SK-N-MC (cell line): ENCODE results near the gene C12orf56.
"Not testable (repeated sequence)": the region's sequence is repeated elsewhere in the genome, so short reads cannot be mapped to it uniquely, and the experiment has no call there.

ENCODE experiments used
- DNase-seq: peaks from one replicate; pipeline ENCODE4 v3.0.0-alpha.2; 2011; ENCODE audit warnings: low read depth, low spot score
- H3K27ac ChIP-seq: fragments of 200-600 bp; sonication (generic); 2 replicates; pipeline ENCODE4 v1.5.1; 2016; ENCODE audit warnings: mixed run types
- H3K36me3 ChIP-seq: fragments of 200-600 bp; sonication (generic); 2 replicates; pipeline ENCODE4 v1.6.1; 2017; ENCODE audit warnings: antibody characterized with exemption, low read length, mixed read lengths; ENCODE audit not compliant: insufficient read depth
- H3K4me3 ChIP-seq: fragments of 200-600 bp; sonication (generic); 2 replicates; pipeline ENCODE4 v1.5.1; 2016
- H3K9ac ChIP-seq: fragments of 200-600 bp; sonication (generic); 2 replicates; pipeline ENCODE4 v1.8.0; 2017; ENCODE audit warnings: mixed run types, mixed read lengths; ENCODE audit not compliant: insufficient read length
- H3K9me3 ChIP-seq: fragments of 200-600 bp; sonication (generic); 2 replicates; pipeline ENCODE4 v1.6.1; 2017; ENCODE audit warnings: low read depth, mild to moderate bottlenecking, antibody characterized with exemption, low read length, moderate library complexity, mixed read lengths
- EZH2 ChIP-seq: fragments of 200-600 bp; sonication (generic); IDR thresholded peaks from one replicate; pipeline ENCODE4 v1.6.1; 2017; ENCODE audit warnings: antibody characterized with exemption
- FOXP2 ChIP-seq: optimal IDR thresholded peaks from 2 replicates; pipeline ENCODE3; 2011; ENCODE audit warnings: mild to moderate bottlenecking, moderate library complexity; ENCODE audit not compliant: insufficient read depth; ENCODE audit errors: extremely low read length, control extremely low read depth
- POLR2AphosphoS5 ChIP-seq: IDR thresholded peaks from 2 replicates; pipeline ENCODE4 v1.6.1; 2012; ENCODE audit warnings: mild to moderate bottlenecking, low read depth, low read length, borderline replicate concordance

Gene C12orf56

DNA sequence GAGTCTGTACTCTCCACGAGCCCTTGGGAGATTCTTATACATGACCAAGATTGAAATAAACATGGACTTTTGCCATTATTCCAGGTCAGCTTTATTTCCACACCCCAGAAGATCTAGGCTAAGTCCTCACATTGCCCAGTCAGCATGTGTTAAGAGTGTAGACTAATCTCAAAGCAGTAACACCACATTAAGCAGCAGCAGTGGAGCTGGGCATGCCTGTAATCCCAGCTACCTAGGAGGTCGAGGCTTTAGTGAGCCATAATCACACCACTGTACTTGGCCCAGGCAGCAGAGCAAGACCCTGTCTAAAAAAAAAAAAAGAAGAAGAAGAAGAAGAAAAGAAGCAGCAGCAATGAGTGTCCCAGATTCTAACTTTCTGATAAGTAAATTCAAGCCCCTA is 65.5 kb downstream of the C12orf56 start:
- Histone ChIP-seq H3K4me3 (no peak overlapping the region), H3K9me3 (no peaks in the 10 kb centered on the region), H3K27ac (no peak overlapping the region), H3K9ac (no peak overlapping the region), H3K36me3 (no peaks in the 10 kb centered on the region)
- DNase-seq: no peak
- TF ChIP-seq FOXP2 (no peak), EZH2 (no peak), POLR2AphosphoS5 (no peak)

DNA sequence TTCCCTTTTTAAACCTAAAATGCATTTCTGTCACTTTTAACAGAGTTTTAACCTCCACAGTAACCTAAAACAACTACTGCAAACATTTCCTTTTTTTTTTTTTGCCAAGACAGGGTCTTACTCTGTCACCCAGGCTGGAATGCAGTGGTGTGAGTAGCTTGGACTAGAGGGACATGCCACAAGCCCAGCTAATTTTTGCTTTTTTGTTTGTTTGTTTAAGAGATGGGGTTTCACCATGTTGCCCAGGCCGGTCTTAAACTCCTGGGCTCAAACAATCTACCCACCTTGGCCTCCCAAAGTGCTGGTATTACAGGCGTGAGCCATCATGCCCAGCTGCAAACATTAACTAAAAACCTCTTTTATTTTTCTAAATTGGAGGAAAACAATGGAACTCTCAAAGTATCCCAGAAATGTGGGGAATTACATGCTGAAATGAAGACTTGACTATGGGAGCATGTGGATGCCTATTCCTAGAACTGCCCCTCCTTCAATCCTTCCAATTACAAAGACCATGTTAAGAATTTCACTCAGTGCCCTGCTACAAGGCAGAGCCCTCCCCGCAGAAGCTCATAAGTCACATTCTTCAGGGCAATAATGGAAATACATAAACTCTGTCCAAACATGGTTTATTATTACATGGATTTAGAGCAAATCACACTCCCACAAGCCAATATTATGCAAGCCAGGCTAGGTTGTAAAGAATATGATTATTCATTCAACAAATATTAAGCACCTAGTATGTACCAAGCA is 66.9 kb downstream of the C12orf56 start:
- TF ChIP-seq FOXP2 (no peak), POLR2AphosphoS5 (no peak), EZH2 (no peak)
- Histone ChIP-seq H3K27ac (no peak overlapping the region), H3K36me3 (no peaks in the 10 kb centered on the region), H3K9me3 (no peaks in the 10 kb centered on the region), H3K9ac (no peak overlapping the region), H3K4me3 (no peak overlapping the region)
- no peak for DNase-seq

DNA sequence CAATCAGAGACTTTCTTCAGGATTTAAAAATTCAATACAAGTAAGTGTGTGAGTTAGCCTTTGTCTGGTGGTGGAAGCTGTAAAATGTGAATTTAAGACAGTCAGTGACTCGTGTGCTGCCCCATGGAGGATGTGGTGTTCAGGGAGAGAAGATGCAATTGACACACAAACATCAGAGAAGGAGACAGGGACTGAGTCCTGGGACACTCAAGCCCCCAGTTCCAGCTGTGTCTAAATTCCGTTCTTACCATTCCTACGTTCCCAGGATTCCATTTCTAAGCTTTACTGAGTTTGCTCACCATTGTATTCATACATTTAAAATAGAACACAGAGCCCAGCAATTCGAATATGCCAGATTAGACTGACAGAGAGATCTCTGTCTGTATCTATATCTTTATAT is 67.6 kb downstream of the C12orf56 start:
- DNase-seq: no peak
- no peak overlapping the region for H3K4me3 ChIP-seq
- TF ChIP-seq EZH2 (no peak), POLR2AphosphoS5 (no peak), FOXP2 (no peak)
- H3K36me3 ChIP-seq: no peaks in the 10 kb centered on the region
- H3K27ac ChIP-seq: no peak overlapping the region
- H3K9me3 ChIP-seq: no peaks in the 10 kb centered on the region
- no peak overlapping the region for H3K9ac ChIP-seq

DNA sequence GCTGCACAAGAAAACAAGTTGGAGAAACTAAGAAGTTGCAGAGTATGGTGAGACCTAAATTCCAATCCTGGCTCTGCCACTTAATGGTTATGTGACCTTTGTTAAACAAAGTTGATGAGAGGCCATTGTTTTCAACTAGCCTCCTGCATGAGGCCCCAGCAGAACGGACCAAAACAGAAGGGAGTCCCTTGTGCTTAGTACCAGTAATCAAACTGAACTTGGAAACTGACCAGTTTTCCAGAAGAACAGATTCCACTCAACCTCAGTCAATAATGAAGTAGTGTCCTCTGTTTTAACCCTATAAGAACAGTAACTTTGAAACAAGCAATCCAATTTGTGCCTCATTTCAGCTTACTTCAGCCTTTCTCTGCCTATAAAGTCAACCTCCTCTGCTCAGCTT is 69.9 kb downstream of the C12orf56 start:
- no peaks in the 10 kb centered on the region for H3K36me3 ChIP-seq
- H3K9me3 ChIP-seq: no peaks in the 10 kb centered on the region
- no peak for DNase-seq
- H3K9ac ChIP-seq: no peak overlapping the region
- H3K27ac ChIP-seq: no peak overlapping the region
- TF ChIP-seq FOXP2 (no peak), POLR2AphosphoS5 (no peak), EZH2 (no peak)
- H3K4me3 ChIP-seq: no peak overlapping the region

DNA sequence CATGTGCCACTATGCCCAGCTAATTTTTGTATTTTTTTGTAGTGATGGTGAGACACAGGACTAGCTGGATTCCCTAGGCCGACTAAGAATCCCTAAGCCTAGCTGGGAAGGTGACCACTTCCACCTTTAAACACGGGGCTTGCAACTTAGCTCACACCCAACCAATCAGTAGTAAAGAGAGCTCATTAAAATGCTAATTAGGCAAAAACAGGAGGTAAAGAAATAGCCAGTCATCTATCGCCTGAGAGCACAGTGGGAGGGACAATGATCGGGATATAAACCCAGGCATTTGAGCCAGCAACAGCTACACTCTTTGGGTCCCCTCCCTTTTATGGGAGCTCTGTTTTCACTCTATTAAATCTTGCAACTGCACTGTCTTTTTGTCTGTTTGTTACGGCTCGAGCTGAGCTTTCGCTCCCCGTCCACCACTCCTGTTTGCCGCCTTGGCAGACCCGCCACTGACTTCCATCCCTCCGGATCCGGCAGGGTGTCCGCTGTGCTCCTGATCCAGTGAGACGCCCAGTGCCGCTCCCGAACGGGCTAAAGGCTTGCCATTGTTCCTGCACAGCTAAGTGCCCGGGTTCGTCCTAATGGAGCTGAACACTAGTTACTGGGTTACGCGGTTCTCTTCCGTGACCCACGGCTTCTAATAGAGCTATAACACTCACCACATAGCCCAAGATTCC is 70.9 kb downstream of the C12orf56 start:
- not testable (repeated sequence) for H3K36me3 ChIP-seq, H3K9ac ChIP-seq, DNase-seq, H3K9me3 ChIP-seq, H3K27ac ChIP-seq, H3K4me3 ChIP-seq

DNA sequence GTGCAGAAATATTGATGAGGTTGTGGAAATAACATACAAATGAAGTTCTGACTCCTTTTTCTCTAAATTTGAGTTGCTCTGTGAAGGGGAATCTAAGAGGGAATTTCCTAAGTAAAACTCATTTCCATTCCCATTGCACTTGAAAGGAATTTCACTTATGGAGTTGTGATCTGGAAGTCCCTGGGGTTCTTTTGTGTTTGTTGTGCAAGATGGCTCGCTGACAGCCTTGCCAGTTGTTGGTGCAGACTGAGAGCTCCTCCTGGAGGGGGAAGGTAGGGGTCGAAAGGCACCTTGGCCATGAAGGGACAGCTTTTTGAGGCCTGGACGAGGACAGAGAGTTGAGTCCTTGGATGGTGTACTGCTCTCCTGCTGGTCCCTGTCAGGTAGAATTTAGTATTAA is 72.0 kb downstream of the C12orf56 start:
- TF ChIP-seq EZH2 (no peak), POLR2AphosphoS5 (no peak), FOXP2 (no peak)
- H3K9ac ChIP-seq: no peak overlapping the region
- peak overlapping the region; percentile 51 for H3K4me3 ChIP-seq
- DNase-seq: peak; percentile 40
- H3K9me3 ChIP-seq: no peaks in the 10 kb centered on the region
- H3K27ac ChIP-seq: peak overlapping the region; percentile 75
- H3K36me3 ChIP-seq: no peaks in the 10 kb centered on the region

DNA sequence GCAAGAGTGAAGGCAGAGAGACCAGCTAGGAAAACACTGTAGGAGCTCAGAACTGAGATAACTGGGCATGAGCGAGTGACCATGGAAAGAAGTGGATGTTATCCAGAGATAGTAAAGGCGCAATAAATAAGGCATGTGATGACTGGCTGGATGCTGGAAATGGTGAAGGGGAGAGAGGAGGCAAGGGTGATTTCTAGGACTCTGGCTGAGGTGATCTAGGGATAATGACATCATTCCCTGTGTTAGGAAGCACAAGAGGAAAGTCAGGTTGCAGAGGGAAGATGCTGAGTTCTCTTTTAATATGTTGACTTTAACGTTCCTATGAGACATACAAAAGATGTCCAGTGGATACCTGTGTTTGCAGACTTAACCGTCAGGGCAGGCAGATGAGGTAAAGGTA is 78.7 kb downstream of the C12orf56 start:
- DNase-seq: no peak
- no peak overlapping the region for H3K4me3 ChIP-seq
- H3K27ac ChIP-seq: no peak overlapping the region
- H3K9ac ChIP-seq: no peak overlapping the region
- no peaks in the 10 kb centered on the region for H3K9me3 ChIP-seq
- TF ChIP-seq POLR2AphosphoS5 (no peak), EZH2 (no peak), FOXP2 (no peak)
- H3K36me3 ChIP-seq: no peaks in the 10 kb centered on the region

DNA sequence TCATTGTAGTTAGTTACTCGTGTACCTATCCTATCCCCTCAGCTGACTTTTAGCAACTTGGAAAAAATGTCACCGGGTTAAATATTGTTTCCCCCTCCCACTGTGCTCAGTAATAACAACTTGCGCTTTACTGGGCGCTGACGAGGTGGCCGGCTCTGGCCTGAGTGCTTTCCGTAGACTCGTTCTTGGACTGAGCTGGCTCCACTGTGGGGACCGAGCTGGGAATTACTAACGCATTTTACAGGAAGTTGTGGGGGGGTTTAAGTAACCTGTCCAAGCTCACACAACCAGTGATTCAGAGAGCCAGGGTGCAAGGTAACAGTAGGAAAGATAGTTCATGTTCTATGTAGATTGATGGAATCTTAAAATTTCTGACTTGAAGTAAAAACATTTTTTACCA is 86.0 kb downstream of the C12orf56 start:
- Histone ChIP-seq H3K4me3 (no peak overlapping the region), H3K27ac (no peak overlapping the region), H3K9me3 (no peaks in the 10 kb centered on the region), H3K36me3 (no peaks in the 10 kb centered on the region), H3K9ac (no peak overlapping the region)
- TF ChIP-seq POLR2AphosphoS5 (no peak), FOXP2 (no peak), EZH2 (no peak)
- no peak for DNase-seq
